Gastrocnemius medialis (tissue), 4 donors: Measurements from ENCODE around the gene CFAP65. TPM values are rescaled to one million over a fixed set of nuclear protein-coding genes. Genes with fewer than 3 reads are reported as not detected.

Experiments
- ATAC-seq, 2 donors: fragments of 150-250 bp; one replicate each; pipeline ENCODE4 v1.9.1; 2016
- DNase-seq, 2 donors: peaks; one replicate each; pipeline ENCODE4 v3.0.0-alpha.2; 2019
- H3K27ac ChIP-seq, 4 donors: fragments of 200-600 bp; sonication (generic); 1 replicate in 1 of 4; 2 replicates in 3 of 4; pipeline ENCODE4 v1.5.1; 2016 to 2018; ENCODE audit warnings: mild to moderate bottlenecking in 2 of 4, moderate library complexity in 1 of 4
- H3K27me3 ChIP-seq, 3 donors: fragments of 200-600 bp; sonication (generic) in 2 of 3; 1 replicate in 1 of 3; 2 replicates in 2 of 3; pipeline versions ENCODE4 v1.5.1 to v1.6.0; 2016 to 2019; ENCODE audit warnings: mild to moderate bottlenecking in 1 of 3, moderate library complexity in 1 of 3
- H3K36me3 ChIP-seq, 2 donors: fragments of 200-600 bp; sonication (generic) in 1 of 2; one replicate each; pipeline ENCODE4 v1.5.1; 2017 to 2018
- H3K4me1 ChIP-seq, 2 donors: fragments of 200-600 bp; sonication (generic) in 1 of 2; one replicate each; pipeline ENCODE4 v1.5.1; 2016 to 2017; ENCODE audit warnings: mild to moderate bottlenecking in 2 of 2
- H3K4me3 ChIP-seq, 4 donors: fragments of 200-600 bp; sonication (generic) in 3 of 4; 1 replicate in 1 of 4; 2 replicates in 3 of 4; pipeline ENCODE4 v1.5.1; 2016 to 2019; ENCODE audit warnings: mild to moderate bottlenecking in 2 of 4
- H3K9me3 ChIP-seq, 3 donors: fragments of 200-600 bp; sonication (generic) in 2 of 3; 1 replicate in 1 of 3; 2 replicates in 2 of 3; pipeline ENCODE4 v1.5.1; 2016 to 2019
- CTCF ChIP-seq, 5 experiments: fragments of 450-650 bp in 3 of 5; fragments of 200-600 bp in 2 of 5; sonication (generic) in 2 of 5; IDR thresholded peaks in 4 of 5; conservative IDR thresholded peaks in 1 of 5; 1 replicate in 4 of 5; 2 replicates in 1 of 5; pipeline ENCODE4 v1.5.1; 2016 to 2019; ENCODE audit warnings: antibody characterized with exemption in 5 of 5, mild to moderate bottlenecking in 3 of 5, moderate library complexity in 3 of 5
- POLR2A ChIP-seq, 2 donors: fragments of 450-650 bp; IDR thresholded peaks; one replicate each; pipeline ENCODE4 v1.6.1; 2017; ENCODE audit warnings: antibody characterized with exemption in 2 of 2, mild to moderate bottlenecking in 2 of 2, moderate library complexity in 2 of 2
- in situ Hi-C, 4 donors: fragments of 200-750 bp; cut with MboI; loops; one replicate each; pipeline versions ENCODE4 v1.15.0 to v1.8.0; 2017; ENCODE audit warnings: low sequenced_read_pairs in 4 of 4
- intact Hi-C: fragments of 100-400 bp; cut with DNase I; formaldehyde crosslinking; loops from one replicate; pipeline ENCODE4 v1.15.1; 2023; ENCODE audit warnings: low total_unique reads
- total RNA-seq, 4 donors: library from RNA; depleted of rRNA; stranded (reverse); fragments of >200 nt; gene quantifications; one replicate each; pipeline versions ENCODE4 v1.1.0 to v1.2.3, GENCODE V29; 2016

The CFAP65 gene
- total RNA-seq, 4 donors from 2014 or later: 0.09 TPM; not detected in 3

- no peaks in the 10 kb centered on the region for H3K9me3 ChIP-seq
- H3K27me3 ChIP-seq: peaks cover 65 to 69% (median 67%) of the 10 kb centered on the region in 3 donors
- H3K4me3 ChIP-seq: no peak overlapping the region
- in situ Hi-C loops (no loop called here), intact Hi-C loops (no loop called here)
- peaks cover 0 to 3% of the 10 kb centered on the region in 2 donors for H3K4me1 ChIP-seq
- TF ChIP-seq POLR2A (IDR thresholded peaks at IDR 0.05): no peak
- no peak for TF ChIP-seq CTCF (IDR thresholded peaks at IDR 0.05 in 4 of 5, conservative IDR thresholded peaks at IDR 0.05 in 1 of 5)
- ATAC-seq (no peak), DNase-seq (no peak)
- H3K36me3 ChIP-seq: no peaks in the 10 kb centered on the region
- H3K27ac ChIP-seq: no peak overlapping the region
These were observed 77.1 kb downstream of the CFAP65 start for GRCh38 chr2:218964041-218964771.

- H3K9me3 ChIP-seq: no peaks in the 10 kb centered on the region
- in situ Hi-C loops (no loop called here), intact Hi-C loops (no loop called here)
- H3K27ac ChIP-seq: no peak overlapping the region
- peaks cover 69 to 75% (median 71%) of the 10 kb centered on the region in 3 donors for H3K27me3 ChIP-seq
- H3K4me1 ChIP-seq: peaks cover 0 to 3% of the 10 kb centered on the region in 2 donors
- no peaks in the 10 kb centered on the region for H3K36me3 ChIP-seq
- DNase-seq: no peak
- TF ChIP-seq POLR2A (IDR thresholded peaks at IDR 0.05): no peak
- no peak for TF ChIP-seq CTCF (IDR thresholded peaks at IDR 0.05 in 4 of 5, conservative IDR thresholded peaks at IDR 0.05 in 1 of 5)
- no peak for ATAC-seq
- H3K4me3 ChIP-seq: no peak overlapping the region
These were observed 77.7 kb downstream of the CFAP65 start for GRCh38 chr2:218963601-218964000.

- no peaks in the 10 kb centered on the region for H3K9me3 ChIP-seq
- TF ChIP-seq CTCF (IDR thresholded peaks at IDR 0.05 in 4 of 5, conservative IDR thresholded peaks at IDR 0.05 in 1 of 5) (no peak), POLR2A (IDR thresholded peaks at IDR 0.05) (no peak)
- ATAC-seq: peak in 1 of 2 donors; percentile 28
- DNase-seq: no peak
- H3K27me3 ChIP-seq: peaks cover 72 to 76% (median 75%) of the 10 kb centered on the region in 3 donors
- peaks cover 0 to 3% of the 10 kb centered on the region in 2 donors for H3K4me1 ChIP-seq
- H3K4me3 ChIP-seq: no peak overlapping the region
- in situ Hi-C loops: no loop called here
- intact Hi-C loops: no loop called here
- no peaks in the 10 kb centered on the region for H3K36me3 ChIP-seq
- no peak overlapping the region for H3K27ac ChIP-seq
These were observed 78.3 kb downstream of the CFAP65 start for GRCh38 chr2:218962859-218963492.

- peaks cover 77 to 79% (median 77%) of the 10 kb centered on the region in 3 donors for H3K27me3 ChIP-seq
These were observed 79.4 kb downstream of the CFAP65 start for GRCh38 chr2:218961651-218962570.

More at GRCh38 chr2:218961651-218962570, 79.4 kb downstream of the CFAP65 start:
- Histone ChIP-seq H3K4me3 (no peak overlapping the region), H3K9me3 (no peaks in the 10 kb centered on the region), H3K4me1 (peaks cover 0 to 3% of the 10 kb centered on the region in 2 donors), H3K27ac (no peak overlapping the region), H3K36me3 (no peaks in the 10 kb centered on the region)
- ATAC-seq: no peak
- no peak for TF ChIP-seq CTCF (IDR thresholded peaks at IDR 0.05 in 4 of 5, conservative IDR thresholded peaks at IDR 0.05 in 1 of 5)
- TF ChIP-seq POLR2A (IDR thresholded peaks at IDR 0.05): no peak
- no peak for DNase-seq
- intact Hi-C loops (no loop called here), in situ Hi-C loops (no loop called here)
